Measurements from ENCODE around the gene SPATC1L.
A peak's percentile ranks its signal among the peaks of the same experiment; 100 is the strongest.

Gene SPATC1L

GRCh38 chr21:46128933-46129571 is 55.2 kb downstream of the SPATC1L start:
- DNase-seq = no peak

- peak; percentile 28 for DNase-seq
These were observed 55.9 kb downstream of the SPATC1L start for GRCh38 chr21:46128106-46128932.

- DNase-seq = no peak
These were observed 56.8 kb downstream of the SPATC1L start for GRCh38 chr21:46127239-46128105.

- DNase-seq = no peak
These were observed 57.7 kb downstream of the SPATC1L start for GRCh38 chr21:46126309-46127238.

GRCh38 chr21:46125846-46126301 is 58.4 kb downstream of the SPATC1L start:
- DNase-seq = no peak

- no peak for DNase-seq
These were observed 59.1 kb downstream of the SPATC1L start for GRCh38 chr21:46124926-46125845.

GRCh38 chr21:46124083-46124925 is 60.0 kb downstream of the SPATC1L start:
- no peak for DNase-seq

- DNase-seq = no peak
These were observed 61.2 kb downstream of the SPATC1L start for GRCh38 chr21:46122758-46123683.

GRCh38 chr21:46122237-46122671 is 62.0 kb downstream of the SPATC1L start:
- peak; percentile 40 for DNase-seq

- DNase-seq = no peak
These were observed 62.7 kb downstream of the SPATC1L start for GRCh38 chr21:46121286-46122221.

- no peak for DNase-seq
These were observed 63.7 kb downstream of the SPATC1L start for GRCh38 chr21:46120301-46121285.

- no peak for DNase-seq
These were observed 64.5 kb downstream of the SPATC1L start for GRCh38 chr21:46119637-46120271.

GRCh38 chr21:46119144-46119636 is 65.1 kb downstream of the SPATC1L start:
- DNase-seq = no peak

GRCh38 chr21:46118316-46119143 is 65.7 kb downstream of the SPATC1L start:
- no peak for DNase-seq

All from fibroblast of upper back skin (primary cell).